GM04503 (cell line): ENCODE data around the gene XXYLT1.
"Not testable (repeated sequence)": the region's sequence is repeated elsewhere in the genome, so short reads cannot be mapped to it uniquely, and the experiment has no call there.

ENCODE experiments used
- DNase-seq: peaks from one replicate; pipeline ENCODE4 v3.0.0-alpha.2; 2012; ENCODE audit warnings: low read depth

Gene XXYLT1

DNA sequence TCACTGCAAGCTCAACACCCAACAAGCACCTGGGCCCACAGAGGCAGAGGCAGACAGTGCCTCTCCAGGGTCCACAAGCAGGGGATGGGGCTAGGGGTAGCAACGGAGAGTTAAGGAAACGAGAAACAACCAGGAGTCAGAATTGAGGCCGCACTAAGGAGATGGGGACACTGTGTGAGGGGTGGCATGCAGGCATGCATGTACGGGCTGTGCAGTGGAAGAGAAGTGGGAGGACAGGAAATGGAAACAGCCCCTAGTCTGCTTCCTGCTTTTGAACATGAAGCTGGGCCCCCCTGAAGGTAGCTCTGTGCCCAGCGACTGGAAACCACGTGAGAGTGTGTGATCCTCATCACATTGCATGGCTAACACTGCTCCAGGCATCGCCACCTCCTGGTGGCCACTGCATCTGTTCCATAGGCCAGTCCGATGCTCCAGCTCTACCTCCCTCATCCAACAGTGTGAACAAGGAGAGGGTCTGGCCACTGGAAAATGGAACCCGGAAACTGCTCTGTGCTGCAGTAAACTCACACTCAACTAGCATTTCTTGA is 44.0 kb downstream of the XXYLT1 start:
- no peak for DNase-seq

DNA sequence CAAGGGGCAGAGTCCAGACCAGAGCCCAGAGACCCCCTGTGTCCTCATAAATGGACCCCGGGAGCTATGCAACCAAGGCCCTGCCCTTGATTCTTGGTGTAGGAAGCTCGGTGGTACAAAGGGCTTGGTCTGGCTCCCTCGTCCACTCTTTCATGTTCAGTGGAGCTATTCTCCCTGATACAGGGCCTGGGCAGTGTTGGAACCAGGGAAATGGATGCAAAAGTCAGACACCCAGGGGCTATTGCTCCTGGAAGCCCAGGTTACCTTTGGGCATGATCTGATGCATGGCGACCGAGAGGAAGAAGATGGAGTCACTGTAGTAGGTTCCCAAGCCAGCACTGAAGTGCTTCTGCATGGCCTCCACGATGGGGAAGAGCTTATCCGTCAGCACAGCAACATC is 44.5 kb downstream of the XXYLT1 start:
- DNase-seq: no peak

DNA sequence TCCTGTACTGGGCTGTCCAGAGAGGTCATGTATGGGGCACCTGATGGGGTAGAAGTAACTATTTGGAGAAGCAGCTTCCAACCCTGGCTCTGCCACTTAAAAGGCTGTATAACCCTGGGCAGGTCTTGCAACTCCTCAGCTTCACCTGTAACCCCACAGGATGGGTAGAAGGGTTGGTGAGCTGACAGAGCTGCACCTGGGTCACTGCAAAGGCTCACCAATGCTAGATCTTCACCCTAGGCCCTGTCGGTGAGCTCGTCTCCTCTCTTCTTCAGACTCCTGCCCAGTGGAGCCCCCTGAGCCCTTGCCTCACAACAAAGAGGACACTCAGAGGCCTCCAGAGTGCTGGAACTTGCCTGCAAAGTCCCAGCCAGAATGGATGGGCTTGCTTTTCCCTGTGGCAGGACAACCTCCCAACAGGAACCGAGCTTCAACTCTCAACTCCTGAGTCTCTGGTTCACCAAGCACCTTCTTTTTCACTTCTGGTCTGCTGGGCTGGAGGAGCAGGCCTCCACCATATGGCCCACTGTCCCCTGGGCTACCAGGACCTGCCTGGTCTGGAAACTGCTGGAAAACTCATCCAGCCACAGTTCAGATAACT is 45.9 kb downstream of the XXYLT1 start:
- DNase-seq: no peak

DNA sequence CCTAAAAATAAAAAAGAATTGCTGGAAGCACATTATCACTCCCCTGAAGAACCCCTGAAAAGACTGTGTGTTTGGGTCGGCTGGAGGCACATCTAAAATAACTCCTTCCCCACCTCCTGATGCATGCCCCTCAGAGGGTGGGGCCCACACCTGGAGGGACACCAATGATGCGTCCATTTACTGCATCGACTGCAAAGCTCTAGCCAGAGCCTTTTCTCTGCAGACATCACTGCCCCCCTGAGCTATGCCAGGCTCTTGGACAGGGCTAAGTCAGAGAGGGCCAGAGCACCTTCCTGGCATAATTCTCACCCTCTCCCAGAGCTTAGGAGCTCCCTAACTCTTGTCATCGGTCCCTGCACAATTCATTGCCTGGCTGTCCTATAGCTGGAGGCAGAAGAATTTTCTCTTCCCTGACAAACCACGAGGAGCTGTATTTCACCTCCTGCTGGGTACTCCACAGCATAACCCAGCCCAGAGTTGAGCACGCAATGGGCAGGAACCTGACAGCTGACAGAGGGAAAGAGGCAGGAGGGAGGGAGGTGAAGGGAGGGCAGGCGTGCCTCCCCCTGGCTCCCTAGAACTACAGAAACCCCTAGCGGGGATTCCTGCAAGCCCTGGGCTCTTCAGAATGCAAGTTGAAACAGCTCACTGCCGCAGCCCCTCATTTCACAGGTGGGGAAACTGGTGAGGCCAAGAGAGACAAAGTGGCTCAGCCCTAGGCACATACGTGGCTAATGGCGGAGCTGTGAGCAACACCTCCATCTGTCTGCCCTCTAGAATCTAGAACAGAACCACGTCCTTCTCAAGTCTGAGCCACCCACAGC is 46.6 kb downstream of the XXYLT1 start:
- DNase-seq: no peak

DNA sequence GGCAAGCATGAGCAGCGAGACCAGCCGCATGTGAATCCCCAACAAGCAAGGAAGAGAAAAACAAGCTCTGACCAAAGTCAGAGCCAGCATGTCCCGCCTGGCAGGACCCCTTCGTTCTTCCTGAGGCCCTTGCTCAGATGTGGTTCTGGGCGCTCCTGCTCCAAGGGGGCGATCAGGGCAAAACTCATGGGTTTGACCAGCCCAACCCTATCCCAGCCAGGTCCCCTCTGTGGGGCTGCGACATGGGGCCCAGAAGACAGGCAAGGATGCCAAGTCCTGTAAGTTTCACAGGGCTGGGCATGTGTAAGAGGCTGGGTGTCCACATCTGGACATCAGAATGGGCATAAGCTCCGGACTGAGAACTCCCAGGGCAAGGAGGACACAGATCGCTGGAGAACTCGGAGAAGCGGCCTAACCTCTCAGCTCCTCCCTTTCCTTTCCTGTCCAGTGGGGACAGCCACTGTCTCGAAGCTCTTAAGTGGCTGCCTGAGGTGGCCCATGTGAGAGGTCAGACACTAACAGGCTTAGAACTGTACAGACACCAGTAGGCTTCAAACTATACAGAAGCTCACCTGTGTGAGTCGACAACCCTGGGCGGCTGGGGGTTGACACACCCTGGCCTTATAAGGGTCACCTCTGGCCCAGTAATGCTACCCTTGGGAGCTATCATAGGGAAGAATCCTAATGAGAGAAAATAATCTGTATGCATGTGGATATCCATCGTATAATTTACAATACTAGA is 48.9 kb downstream of the XXYLT1 start:
- DNase-seq: no peak

DNA sequence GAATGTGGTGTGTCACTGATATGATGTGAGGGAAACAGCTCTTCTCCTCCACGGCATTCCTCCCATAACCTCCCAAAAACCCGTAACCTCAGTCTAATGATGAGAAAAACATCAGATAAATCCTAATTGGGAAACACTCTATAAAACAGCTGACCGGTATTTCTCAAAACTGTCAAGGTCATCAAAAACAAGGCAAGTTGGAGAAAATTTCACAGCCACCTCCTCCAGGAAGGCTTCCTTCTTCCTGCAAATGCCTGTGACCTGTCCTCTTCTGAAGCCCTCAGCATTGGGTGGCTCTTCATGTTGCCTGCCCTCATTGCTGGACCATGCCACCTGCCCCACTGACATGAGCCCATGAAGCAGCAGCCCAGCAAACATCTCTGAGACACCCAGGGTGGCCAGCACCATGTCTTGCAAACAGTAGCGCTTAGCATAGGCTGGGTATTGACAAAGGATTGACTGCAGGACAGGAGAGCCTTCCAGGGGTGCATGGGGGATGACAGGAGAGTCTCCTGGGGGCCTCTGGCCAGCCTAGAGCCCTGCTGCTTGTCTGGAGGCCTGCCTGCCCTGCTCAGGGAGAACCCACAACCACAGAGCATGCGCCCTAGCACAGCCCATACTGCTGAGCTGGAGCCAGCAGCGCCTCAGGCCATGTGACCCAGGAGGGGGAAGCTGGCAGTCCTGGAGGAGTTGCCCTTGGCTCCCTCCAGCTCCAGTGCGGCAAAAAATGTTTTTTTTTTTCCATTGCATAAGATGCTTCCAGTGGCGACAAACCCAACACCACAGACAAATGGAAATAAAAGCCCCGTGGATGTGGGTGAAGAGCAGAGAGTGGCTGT is 49.7 kb downstream of the XXYLT1 start:
- DNase-seq: peak; percentile 46

DNA sequence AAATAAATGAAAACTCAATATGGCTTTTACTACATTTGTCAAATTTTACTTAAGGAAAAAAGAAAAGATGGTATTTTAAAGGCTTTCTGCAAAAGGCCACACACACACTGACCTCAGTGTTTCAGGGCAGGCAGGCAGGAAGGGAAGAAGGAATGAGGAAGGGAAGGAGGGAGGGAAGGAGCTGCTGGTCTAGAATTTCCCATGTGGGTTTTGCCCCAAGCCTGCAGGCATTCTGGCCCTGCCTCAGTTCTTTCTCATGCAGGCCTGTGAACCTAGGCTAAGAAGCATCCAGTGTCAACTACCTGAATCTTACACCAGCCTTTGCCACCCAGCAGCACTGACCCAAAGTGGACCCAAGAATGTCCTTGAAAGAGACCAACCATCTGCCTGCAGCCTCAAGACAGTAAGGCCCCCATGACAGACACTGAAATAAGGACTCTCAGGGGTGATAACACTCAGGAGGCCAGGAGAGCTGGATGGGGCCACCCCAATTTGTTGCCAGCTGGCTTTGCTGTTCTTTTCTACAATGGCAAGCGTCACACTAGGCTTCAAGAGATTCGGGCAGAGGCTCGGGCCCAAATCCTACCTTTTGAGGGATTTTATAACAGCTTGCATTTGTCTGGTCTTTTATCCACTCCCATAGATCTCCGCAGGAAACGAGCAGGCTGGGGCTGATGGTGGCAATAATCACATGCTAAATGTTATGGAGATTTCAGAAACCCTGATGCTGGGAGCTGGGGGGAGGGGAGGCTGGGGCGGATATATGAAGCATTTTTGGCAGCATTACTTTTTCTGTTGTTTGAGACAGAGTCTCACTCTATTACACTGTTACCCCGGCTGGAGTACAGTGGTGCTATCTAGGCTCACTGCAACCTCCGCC is 51.4 kb downstream of the XXYLT1 start:
- DNase-seq: no peak

DNA sequence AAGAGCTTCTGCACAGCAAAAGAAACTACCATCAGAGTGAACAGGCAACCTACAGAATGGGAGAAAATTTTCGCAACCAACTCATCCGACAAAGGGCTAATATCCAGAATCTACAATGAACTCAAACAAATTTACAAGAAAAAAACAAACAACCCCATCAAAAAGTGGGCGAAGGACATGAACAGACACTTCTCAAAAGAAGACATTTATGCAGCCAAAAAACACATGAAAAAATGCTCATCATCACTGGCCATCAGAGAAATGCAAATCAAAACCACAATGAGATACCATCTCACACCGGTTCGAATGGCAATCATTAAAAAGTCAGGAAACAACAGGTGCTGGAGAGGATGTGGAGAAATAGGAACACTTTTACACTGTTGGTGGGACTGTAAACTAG is 52.6 kb downstream of the XXYLT1 start:
- not testable (repeated sequence) for DNase-seq

DNA sequence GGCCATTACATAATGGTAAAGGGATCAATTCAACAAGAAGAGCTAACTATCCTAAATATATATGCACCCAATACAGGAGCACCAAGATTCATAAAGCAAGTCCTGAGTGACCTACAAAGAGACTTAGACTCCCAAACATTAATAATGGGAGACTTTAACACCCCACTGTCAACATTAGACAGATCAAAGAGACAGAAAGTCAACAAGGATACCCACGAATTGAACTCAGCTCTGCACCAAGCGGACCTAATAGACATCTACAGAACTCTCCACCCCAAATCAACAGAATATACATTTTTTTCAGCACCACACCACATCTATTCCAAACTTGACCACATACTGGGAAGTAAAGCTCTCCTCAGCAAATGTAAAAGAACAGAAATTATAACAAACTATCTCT is 55.4 kb downstream of the XXYLT1 start:
- not testable (repeated sequence) for DNase-seq

DNA sequence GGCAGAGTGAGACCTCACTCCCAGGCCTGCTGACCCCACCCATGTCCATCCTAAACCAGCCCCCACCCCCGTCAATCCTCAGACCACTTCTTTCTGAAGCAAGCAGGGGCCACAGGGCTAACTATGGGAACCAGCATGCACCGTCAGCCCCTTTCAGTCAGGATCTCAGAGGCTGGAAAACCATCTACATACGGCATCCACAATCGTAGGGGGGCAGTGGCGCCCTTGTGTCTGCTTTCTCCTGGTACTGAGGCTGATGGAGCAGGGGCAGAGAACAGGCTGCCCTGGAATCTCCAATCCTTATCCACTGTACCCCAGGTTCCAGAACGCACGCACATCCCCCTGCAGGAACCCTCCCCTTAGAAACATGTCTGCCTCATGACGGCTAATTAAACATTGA is 56.6 kb downstream of the XXYLT1 start:
- no peak for DNase-seq

DNA sequence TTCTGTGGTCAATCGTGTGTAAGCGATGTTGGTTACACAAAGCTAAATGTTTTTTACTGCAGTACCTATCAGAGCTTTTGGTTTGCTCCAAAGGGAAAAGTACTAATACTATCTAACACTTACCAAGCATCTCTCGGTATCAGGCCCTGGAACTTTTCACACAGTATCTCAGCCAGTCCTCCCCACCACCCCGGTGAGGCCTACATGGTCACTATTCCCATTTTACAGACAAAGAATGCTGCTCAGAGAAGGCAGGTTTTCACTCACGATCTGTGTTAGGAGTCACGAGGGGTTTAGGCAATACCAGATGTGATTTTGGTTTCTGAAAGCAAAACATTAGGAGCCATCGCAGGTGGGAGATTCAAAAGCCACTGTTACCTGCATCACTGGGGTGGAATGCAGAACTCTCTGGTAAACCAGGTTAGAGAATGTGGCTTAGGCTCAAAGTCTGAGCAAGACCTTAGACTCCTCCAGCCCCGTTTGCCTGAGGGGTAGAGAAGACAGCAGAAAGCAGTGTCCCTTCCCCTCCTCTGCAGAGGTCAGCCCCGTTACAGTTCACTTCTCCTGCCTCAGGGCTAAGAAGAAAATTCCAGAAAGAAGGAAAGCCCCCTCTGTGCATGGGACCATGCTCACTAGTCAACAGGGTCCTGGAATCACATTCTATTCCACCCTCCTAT is 57.2 kb downstream of the XXYLT1 start:
- no peak for DNase-seq

DNA sequence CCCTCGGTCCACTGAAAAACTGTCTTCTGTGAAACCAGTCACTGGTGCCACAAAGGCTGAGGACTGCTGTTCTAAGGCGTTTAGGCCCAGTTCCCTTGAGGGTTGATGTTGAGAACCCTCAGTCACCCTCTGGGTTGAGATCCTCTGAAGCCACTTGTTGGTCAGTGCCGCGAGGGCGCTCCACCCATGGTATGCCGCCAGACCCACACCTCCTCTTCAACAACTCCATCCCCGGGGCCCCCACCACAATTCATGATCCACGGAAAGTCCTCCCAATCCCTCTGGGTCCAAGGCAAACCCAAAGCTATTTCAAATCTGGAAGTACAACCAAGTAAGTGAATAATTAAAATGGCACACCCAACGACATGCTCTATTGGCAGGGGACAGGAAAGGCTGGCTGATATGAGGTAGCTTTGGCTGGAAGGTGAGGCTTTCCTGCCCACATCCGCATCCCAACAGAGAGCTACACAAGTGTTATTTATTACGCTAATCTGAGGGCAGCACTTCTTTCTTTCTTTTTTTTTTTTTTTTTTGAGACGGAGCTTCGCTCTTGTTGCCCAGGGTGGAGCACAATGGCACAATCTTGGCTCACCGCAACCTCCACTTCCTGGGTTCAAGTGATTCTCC is 58.1 kb downstream of the XXYLT1 start:
- no peak for DNase-seq

DNA sequence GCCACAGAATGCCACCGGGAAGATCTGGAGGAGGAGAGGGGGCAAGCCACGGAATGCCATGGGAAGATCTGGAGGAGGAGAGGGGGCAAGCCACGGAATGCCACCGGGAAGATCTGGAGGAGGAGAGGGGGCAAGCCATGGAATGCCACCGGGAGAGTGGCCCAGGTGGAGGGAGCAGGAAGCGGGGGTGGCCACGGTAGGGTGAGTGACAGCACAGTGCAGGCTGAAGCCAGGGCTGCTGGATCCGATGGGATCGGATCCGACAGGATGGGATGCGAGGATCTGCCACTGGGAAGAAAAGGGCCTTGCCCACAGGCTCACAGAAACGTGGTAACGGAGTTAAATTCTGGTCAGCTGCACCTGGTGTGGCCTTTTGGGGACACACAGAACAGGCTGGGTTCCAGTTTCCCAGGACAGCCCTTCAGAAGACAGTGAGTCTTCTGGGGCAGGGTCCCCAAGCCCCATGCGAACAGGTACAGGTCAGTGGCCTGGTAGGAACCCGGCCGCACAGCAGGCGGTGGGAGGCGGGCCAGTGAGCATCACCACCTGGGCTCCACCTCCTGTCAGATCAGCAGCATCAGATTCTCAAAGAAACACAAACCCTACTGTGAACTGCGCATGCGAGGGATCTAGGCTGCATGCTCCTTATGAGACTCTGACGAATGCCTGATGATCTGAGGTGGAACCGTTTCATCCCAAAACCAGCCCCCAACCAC is 58.8 kb downstream of the XXYLT1 start:
- no peak for DNase-seq

DNA sequence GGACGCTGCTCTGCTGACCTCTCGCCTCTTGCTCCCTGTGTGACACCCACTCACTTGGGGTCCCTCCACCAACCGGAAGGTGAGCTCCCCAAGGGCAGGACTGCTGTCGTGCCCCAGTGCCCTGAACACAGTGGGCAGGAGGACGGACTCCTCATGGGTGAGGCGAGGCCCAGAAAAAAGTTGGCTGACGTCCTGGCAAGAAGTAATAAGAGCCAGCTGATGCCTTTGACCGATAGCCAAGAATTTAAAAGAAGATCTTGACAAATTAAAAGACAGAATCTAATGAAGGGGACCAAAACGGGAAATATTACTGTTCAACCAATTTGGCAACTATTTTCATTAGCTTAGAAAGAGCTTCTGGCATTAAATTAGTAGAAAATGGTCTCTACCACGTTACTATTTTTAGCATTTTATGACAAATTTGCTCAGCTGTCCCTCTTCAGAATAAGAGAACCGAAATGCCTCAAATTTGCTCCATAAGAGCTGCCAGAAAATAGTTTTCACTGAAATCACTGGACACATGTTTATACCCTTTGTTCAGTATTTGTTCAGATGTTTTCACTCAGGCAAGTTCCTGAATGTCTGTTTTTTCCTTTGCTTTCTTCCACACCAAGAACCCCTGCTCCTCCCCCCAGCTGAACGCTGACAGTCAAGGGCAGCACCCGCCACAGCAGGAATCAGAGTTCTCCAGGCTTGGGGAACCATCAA is 60.5 kb downstream of the XXYLT1 start:
- DNase-seq: peak; percentile 95

DNA sequence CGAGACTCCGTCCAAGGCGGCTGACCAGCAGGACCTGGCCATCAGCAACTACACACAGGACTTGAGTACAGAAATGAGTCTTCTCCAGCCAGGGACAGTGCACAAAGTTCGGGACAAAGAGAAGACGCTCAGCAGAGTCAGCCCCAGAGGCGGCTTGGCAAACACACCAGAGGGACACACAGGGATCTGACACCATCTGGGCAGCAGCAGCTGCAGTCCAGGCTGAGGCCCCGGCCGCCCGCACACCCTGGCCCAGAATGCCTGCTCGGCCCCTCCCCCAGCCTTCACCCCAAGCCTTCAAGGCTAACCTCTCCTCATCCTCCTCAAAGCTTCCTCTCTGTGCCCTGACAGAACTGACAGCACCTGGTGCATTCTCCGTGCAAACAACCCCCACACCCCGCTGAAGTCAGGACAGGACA is 61.1 kb downstream of the XXYLT1 start:
- DNase-seq: no peak

DNA sequence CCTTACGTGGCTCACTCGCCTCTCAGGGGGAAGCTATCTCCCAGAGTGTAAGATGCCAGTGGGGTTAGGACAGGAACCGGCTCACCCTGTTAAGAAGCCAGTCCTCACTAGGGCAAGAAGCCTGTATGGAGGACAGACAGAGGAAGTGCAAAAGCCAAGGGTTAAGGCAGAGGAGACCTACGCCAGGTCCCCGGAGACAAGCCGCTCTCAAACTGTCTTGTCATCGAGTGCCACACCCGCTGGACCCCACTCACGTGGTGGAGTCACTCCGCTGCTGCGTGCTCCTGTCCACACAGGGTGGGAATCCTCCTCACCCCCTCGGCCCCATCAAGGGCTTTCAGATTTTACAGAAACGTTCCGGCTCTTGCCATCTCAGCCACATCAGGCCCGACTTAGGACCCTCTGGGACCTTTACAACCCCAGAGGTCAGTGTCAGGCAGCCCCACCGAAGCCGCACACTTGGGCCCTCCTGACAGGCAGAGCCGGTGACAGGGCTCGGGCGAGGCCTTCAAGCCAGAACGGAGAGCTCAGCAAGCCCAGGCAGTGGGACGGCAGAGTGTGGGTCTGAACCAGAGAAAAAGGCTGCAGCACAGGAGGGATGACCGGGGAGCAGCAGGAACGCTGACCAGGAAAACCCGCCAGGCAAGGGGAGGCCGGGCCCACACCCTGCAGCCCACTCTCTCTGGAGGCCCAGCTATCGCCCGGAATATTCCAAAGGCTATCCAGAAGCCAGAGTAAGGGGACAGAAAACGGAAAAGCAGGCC is 61.7 kb downstream of the XXYLT1 start:
- DNase-seq: no peak

DNA sequence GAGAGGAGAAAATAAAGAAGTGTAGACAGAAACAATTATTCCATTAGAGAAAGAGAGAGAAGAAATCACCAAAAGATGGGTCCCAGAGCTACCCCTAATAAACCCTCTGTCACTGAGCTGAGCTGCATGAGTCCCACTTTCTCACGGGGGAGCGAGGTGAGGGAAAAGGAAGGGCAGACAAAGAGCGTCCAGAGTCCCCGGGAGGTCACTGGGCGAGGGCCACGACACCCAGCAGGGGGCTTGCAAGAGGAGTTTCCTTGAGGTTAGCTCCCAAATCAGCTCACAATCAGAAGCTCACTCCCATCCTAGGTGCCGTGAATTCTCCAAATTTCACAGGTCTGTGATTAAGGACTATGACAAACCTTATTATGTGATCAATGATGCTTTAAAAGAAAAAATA is 62.3 kb downstream of the XXYLT1 start:
- no peak for DNase-seq

DNA sequence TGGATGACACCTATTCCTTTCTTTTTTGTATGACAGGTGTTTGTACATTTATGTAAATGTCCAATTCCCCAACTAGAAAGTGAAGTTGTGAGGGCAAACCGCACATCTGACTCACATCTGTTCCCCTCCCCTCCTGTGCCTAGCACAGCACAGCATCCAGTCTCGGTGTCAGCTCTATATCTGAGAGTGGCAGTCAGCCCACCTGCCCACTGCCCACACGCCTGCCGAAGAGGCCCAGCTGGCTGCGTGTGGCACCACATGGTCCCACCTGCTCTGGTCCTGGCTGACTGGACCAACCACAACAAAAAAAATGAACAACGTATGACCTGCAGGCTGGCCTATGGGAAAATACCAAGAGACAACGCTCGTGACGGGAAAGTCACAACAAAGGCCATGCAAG is 62.8 kb downstream of the XXYLT1 start:
- DNase-seq: no peak
